ENCODE measurements around the gene GSTCD. TPM values are rescaled to one million over a fixed set of nuclear protein-coding genes. Genes with fewer than 3 reads are reported as not detected.

The GSTCD gene
- total RNA-seq, 1 donor from 2014 or later: 10.2 TPM

- DNase-seq (ENCODE audit: extremely low read depth, low read depth, low spot score): no peak
Observed at GRCh38 chr4:105871997-105872396, 163.4 kb downstream of the GSTCD start.

- no peak for DNase-seq (ENCODE audit: extremely low read depth, low read depth, low spot score)
Observed at GRCh38 chr4:105875233-105875632, 166.6 kb downstream of the GSTCD start.

GRCh38 chr4:105878668-105879067, 170.1 kb downstream of the GSTCD start:
- no peak for DNase-seq (ENCODE audit: extremely low read depth, low read depth, low spot score)

- no peak for DNase-seq (ENCODE audit: extremely low read depth, low read depth, low spot score)
Observed at GRCh38 chr4:105887508-105887907, 178.9 kb downstream of the GSTCD start.

- no peak for DNase-seq (ENCODE audit: extremely low read depth, low read depth, low spot score)
Observed at GRCh38 chr4:105894660-105895582, 186.3 kb downstream of the GSTCD start, which contains the start of gene NPNT. TSS of gene NPNT (plus strand) at chr4:105895471. CDS start at chr4:105895653, 182 bp downstream.

GRCh38 chr4:105895583-105896460, 187.2 kb downstream of the GSTCD start:
- no peak for DNase-seq (ENCODE audit: extremely low read depth, low read depth, low spot score)

- no peak for DNase-seq (ENCODE audit: extremely low read depth, low read depth, low spot score)
Observed at GRCh38 chr4:105896461-105896942, 187.9 kb downstream of the GSTCD start.

Other genes with a start within 250 kb of the GSTCD start
- gene PPA2, start 234.7 kb upstream of the GSTCD start, total RNA-seq: 67.3 and 99.7 TPM in 2 replicates
- gene ARHGEF38, start 156.2 kb upstream of the GSTCD start, total RNA-seq: not detected in 2 replicates
- 24.7 and 31.3 TPM in 2 replicates for gene INTS12, start 95 bp upstream of the GSTCD start, total RNA-seq
- 0.64 and 2.1 TPM in 2 replicates for gene NPNT, start 186.7 kb downstream of the GSTCD start, total RNA-seq